ENCODE results near the gene KRTAP13-2.

- no peak for TF ChIP-seq POLR2AphosphoS5 (IDR thresholded peaks at IDR 0.05)
- no peak for TF ChIP-seq CTCF (IDR thresholded peaks at IDR 0.05)
These were observed 17.6 kb downstream of the KRTAP13-2 start for GRCh38 chr21:30354308-30355005.

Data from prostate gland (tissue), 2 donors.